ENCODE results near the gene HLX. TPM values are rescaled to one million over a fixed set of nuclear protein-coding genes. Genes with fewer than 3 reads are reported as not detected.

The HLX gene
- total RNA-seq, 4 donors from 2014 or later = 4.2 to 18.4 (median 9.3) TPM

GRCh38 chr1:220876511-220877376 is 2.5 kb upstream of the HLX start:
- H3K4me3 ChIP-seq = peak overlapping the region; percentile 10 to 93 (median 62)
- H3K4me1 ChIP-seq = peaks cover 7 to 84% (median 24%) of the 10 kb centered on the region in 4 donors
- peaks cover 53% of the 10 kb centered on the region for H3K27me3 ChIP-seq
- DNase-seq = no peak
- in situ Hi-C loops (cut with MboI; ENCODE audit: low pct_ligation_motif_present in 1 of 4, low pct_unique_long_range_greater_than_20kb in 1 of 4, low sequenced_read_pairs in 3 of 4) = loop anchor here in 3 of 4 donors (10.0 to 25.0 kb wide), 4 partner anchors 328 to 861 kb away; partner anchors contain the start of gene DUSP10 (in 1 of the 3)
- intact Hi-C loops (cut with DNase I; ENCODE audit: low total_unique reads) = loop anchor here (10.0 kb wide), 1 partner anchor 328 kb away; no protein-coding TSS in a partner anchor
- H3K27ac ChIP-seq = peak overlapping the region; percentile 92 to 99 (median 96)
- no peaks in the 10 kb centered on the region for H3K9me3 ChIP-seq
- H3K36me3 ChIP-seq = no peaks in the 10 kb centered on the region
- TF ChIP-seq POLR2AphosphoS5 (IDR thresholded peaks at IDR 0.05) (peak; percentile 12 to 18 (median 17)), CTCF (IDR thresholded peaks at IDR 0.05) (no peak), POLR2A (IDR thresholded peaks at IDR 0.05) (peak; percentile 18), EP300 (IDR thresholded peaks at IDR 0.05; ENCODE audit: low read depth) (no peak)
- 35 to 46% methylated on average over 11 to 43 of the region's 54 CpGs for WGBS, 2 donors (ENCODE audit: low coverage in 1 of 2)

- 27 to 45% methylated on average over 6 to 26 of the region's 26 CpGs for WGBS, 2 donors (ENCODE audit: low coverage in 1 of 2)
- TF ChIP-seq POLR2AphosphoS5 (IDR thresholded peaks at IDR 0.05) (no peak), CTCF (IDR thresholded peaks at IDR 0.05) (no peak), POLR2A (IDR thresholded peaks at IDR 0.05) (no peak), EP300 (IDR thresholded peaks at IDR 0.05; ENCODE audit: low read depth) (no peak)
- Histone ChIP-seq H3K27me3 (peaks cover 61% of the 10 kb centered on the region), H3K4me1 (peaks cover 7 to 86% (median 26%) of the 10 kb centered on the region in 4 donors), H3K9me3 (no peaks in the 10 kb centered on the region), H3K27ac (peak overlapping the region; percentile 92 to 99 (median 96)), H3K4me3 (peak overlapping the region; percentile 10 to 93 (median 62)), H3K36me3 (no peaks in the 10 kb centered on the region)
- intact Hi-C loops (cut with DNase I; ENCODE audit: low total_unique reads) = loop anchor here (10.0 kb wide), 1 partner anchor 327 kb away; no protein-coding TSS in a partner anchor
- in situ Hi-C loops (cut with MboI; ENCODE audit: low pct_ligation_motif_present in 1 of 4, low pct_unique_long_range_greater_than_20kb in 1 of 4, low sequenced_read_pairs in 3 of 4) = loop anchor here in 3 of 4 donors (10.0 to 25.0 kb wide), 4 partner anchors 327 to 860 kb away; partner anchors contain the start of gene DUSP10 (in 1 of the 3)
- no peak for DNase-seq
Observed at GRCh38 chr1:220877377-220878095, 1.7 kb upstream of the HLX start.

- peak overlapping the region; percentile 92 to 99 (median 96) for H3K27ac ChIP-seq
- intact Hi-C loops (cut with DNase I; ENCODE audit: low total_unique reads) (loop anchor here (10.0 kb wide), 1 partner anchor 326 kb away; no protein-coding TSS in a partner anchor), in situ Hi-C loops (cut with MboI; ENCODE audit: low pct_ligation_motif_present in 1 of 4, low pct_unique_long_range_greater_than_20kb in 1 of 4, low sequenced_read_pairs in 3 of 4) (loop anchor here in 3 of 4 donors (10.0 to 25.0 kb wide), 4 partner anchors 326 to 859 kb away; partner anchors contain the start of gene DUSP10 (in 1 of the 3))
- H3K27me3 ChIP-seq = peaks cover 68% of the 10 kb centered on the region
- 8 to 9% methylated on average over 11 to 42 of the region's 42 CpGs for WGBS, 2 donors (ENCODE audit: low coverage in 1 of 2)
- DNase-seq = peak; percentile 40
- peak overlapping the region; percentile 35 to 93 (median 62) for H3K4me3 ChIP-seq
- peaks cover 7 to 82% (median 26%) of the 10 kb centered on the region in 4 donors for H3K4me1 ChIP-seq
- H3K36me3 ChIP-seq = no peaks in the 10 kb centered on the region
- H3K9me3 ChIP-seq = no peaks in the 10 kb centered on the region
- TF ChIP-seq CTCF (IDR thresholded peaks at IDR 0.05) (no peak), POLR2A (IDR thresholded peaks at IDR 0.05) (no peak), EP300 (IDR thresholded peaks at IDR 0.05; ENCODE audit: low read depth) (no peak), POLR2AphosphoS5 (IDR thresholded peaks at IDR 0.05) (peak in 2 of 3 donors; percentile 5 to 39)
Observed at GRCh38 chr1:220878191-220879075, 810 bp upstream of the HLX start.

All from transverse colon (tissue), 4 donors.